Neutrophil (primary cell): ENCODE data around the gene PAGE3.

Experiments used
- H3K27ac ChIP-seq: fragments of 200-600 bp; sonication (generic); 2 replicates; pipeline ENCODE4 v1.5.1; 2016; ENCODE audit warnings: mild to moderate bottlenecking, moderate library complexity
- H3K27me3 ChIP-seq: fragments of 200-600 bp; sonication (generic); 2 replicates; pipeline ENCODE4 v1.6.0; 2016; ENCODE audit warnings: mild to moderate bottlenecking
- H3K36me3 ChIP-seq: fragments of 200-600 bp; sonication (generic); 2 replicates; pipeline ENCODE4 v1.5.1; 2017
- H3K4me1 ChIP-seq, 2 experiments: fragments of 200-600 bp in 1 of 2; sonication (generic) in 1 of 2; 1 replicate in 1 of 2; 2 replicates in 1 of 2; pipeline versions ENCODE4 v1.5.1 to v1.6.1; 2013 to 2016; ENCODE audit warnings: low read depth in 1 of 2, low read length in 1 of 2, mild to moderate bottlenecking in 1 of 2, moderate library complexity in 1 of 2; ENCODE audit not compliant: control insufficient read depth in 1 of 2, insufficient read depth in 1 of 2
- H3K4me3 ChIP-seq, 2 experiments: fragments of 200-600 bp in 1 of 2; sonication (generic) in 1 of 2; 1 replicate in 1 of 2; 2 replicates in 1 of 2; pipeline ENCODE4 v1.5.1; 2013 to 2016; ENCODE audit warnings: low read depth in 1 of 2, low read length in 1 of 2, mild to moderate bottlenecking in 1 of 2, moderate library complexity in 1 of 2
- H3K9me3 ChIP-seq: fragments of 200-600 bp; sonication (generic); 2 replicates; pipeline ENCODE4 v1.5.1; 2016
- CTCF ChIP-seq: fragments of 200-600 bp; sonication (generic); IDR thresholded peaks from 2 replicates; pipeline ENCODE4 v1.5.1; 2016; ENCODE audit warnings: antibody characterized with exemption

The PAGE3 gene, protein sequence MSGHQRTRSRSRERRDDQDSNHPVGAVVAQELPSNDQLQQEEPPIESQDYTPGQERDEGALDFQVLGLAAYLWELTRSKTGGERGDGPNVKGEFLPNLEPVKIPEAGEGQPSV

DNA sequence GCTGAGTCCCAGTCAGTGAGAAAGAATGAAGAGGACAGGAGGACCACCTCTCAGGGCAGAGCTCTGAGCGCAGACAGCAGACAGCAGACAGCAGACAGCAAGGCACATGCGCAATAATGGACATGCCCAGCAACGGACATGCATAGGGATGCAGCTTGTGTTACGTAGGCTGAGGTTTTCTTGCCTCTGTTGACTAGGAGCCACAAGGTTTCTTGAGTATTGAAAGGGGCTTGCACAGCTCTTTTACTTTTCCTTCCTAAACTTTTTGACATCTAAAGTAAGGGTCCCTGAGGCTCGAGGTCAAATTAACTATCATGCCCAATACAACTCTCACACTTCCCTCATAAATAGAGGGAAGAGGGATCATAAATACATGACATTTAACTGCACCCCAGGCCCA lies at the start of gene PAGE3:
TSS of gene PAGE3 (minus strand) at position 101 of the 400 bp plus-strand sequence. CDS start 1,013 bp downstream, outside the sequence.
- TF ChIP-seq CTCF = no peak
- Histone ChIP-seq H3K27ac (no peak within 1 kb of the TSS), H3K4me3 (no peak within 1 kb of the TSS), H3K36me3 (no peaks in the 10 kb centered on the region), H3K9me3 (no peaks in the 10 kb centered on the region), H3K27me3 (no peaks in the 10 kb centered on the region), H3K4me1 (no peaks in the 10 kb centered on the region)

DNA sequence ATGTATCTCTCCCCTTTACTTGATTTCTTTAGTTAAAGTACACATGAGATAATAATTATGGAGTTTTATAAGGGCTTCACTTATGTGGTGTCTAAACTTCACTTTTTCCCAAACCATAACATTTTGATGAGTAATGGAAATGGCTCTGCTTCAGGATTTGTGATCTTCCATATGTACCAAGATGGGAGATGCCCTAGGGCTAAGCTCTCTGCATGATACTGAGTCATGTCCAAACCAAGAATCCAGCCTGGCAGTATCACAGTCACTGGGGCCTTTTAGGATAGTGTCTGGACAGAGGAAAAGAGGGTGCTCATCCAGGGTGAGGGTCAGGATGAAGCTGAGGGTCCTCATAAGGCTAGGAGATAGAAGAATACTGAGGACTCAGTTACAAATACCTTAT lies 47.9 kb upstream of the PAGE3 start:
- Histone ChIP-seq H3K36me3 (no peaks in the 10 kb centered on the region), H3K4me1 (no peaks in the 10 kb centered on the region), H3K4me3 (no peak overlapping the region), H3K27ac (no peak overlapping the region), H3K9me3 (no peaks in the 10 kb centered on the region), H3K27me3 (no peaks in the 10 kb centered on the region)
- TF ChIP-seq CTCF = no peak

GRCh38 chrX:55290963-55291362 lies 26.2 kb upstream of the PAGE3 start:
- TF ChIP-seq CTCF = no peak
- no peaks in the 10 kb centered on the region for H3K36me3 ChIP-seq
- no peaks in the 10 kb centered on the region for H3K9me3 ChIP-seq
- H3K4me1 ChIP-seq = no peaks in the 10 kb centered on the region
- H3K27me3 ChIP-seq = no peaks in the 10 kb centered on the region
- H3K27ac ChIP-seq = no peak overlapping the region
- no peak overlapping the region for H3K4me3 ChIP-seq

- Histone ChIP-seq H3K9me3 (no peaks in the 10 kb centered on the region), H3K4me3 (no peak overlapping the region), H3K27ac (no peak overlapping the region), H3K36me3 (no peaks in the 10 kb centered on the region), H3K4me1 (no peaks in the 10 kb centered on the region), H3K27me3 (no peaks in the 10 kb centered on the region)
- TF ChIP-seq CTCF = no peak
These were observed 15.1 kb upstream of the PAGE3 start for GRCh38 chrX:55279832-55280231.

DNA sequence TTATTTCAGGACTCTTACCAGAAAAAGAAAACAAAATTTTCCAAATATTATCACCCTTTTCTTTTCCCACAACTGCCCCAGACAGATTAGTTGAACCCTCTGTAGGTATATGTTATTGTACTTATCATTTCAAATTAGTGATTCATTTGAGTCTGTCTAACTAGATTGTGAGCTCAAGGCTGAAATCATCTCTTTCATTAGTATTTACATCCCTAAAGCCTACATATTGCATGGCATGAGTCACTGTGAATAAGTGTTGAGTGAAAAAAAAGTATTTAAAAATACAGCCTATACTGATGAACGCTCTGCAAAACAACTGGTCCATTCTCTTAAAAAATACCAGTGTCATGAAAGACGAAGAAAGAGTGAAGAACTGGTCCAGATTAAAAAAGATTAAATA lies 3.9 kb downstream of the PAGE3 start:
- no peak overlapping the region for H3K4me3 ChIP-seq
- H3K27me3 ChIP-seq = no peaks in the 10 kb centered on the region
- H3K36me3 ChIP-seq = no peaks in the 10 kb centered on the region
- H3K9me3 ChIP-seq = no peaks in the 10 kb centered on the region
- TF ChIP-seq CTCF = no peak
- no peak overlapping the region for H3K27ac ChIP-seq
- H3K4me1 ChIP-seq = no peaks in the 10 kb centered on the region

DNA sequence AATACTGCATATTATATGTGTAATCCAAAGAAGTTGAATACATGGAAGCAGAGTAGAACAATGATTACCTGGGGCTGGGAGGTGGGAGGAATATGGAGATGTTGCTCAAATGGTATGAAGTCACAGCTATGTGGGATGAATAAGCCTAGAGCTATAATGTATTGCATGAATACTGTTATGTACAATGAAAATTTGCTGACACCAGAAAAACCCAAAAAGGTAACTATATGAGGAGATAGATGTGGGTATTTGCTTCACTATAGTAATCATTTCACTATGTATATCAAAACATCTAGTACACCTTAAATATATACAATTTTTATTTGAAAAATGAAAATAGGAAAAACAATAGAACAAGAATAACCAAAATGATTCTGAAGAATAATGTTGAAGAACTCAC lies 11.2 kb downstream of the PAGE3 start:
- H3K4me1 ChIP-seq = no peaks in the 10 kb centered on the region
- TF ChIP-seq CTCF = no peak
- H3K27me3 ChIP-seq = no peaks in the 10 kb centered on the region
- H3K27ac ChIP-seq = no peak overlapping the region
- H3K4me3 ChIP-seq = no peak overlapping the region
- H3K36me3 ChIP-seq = no peaks in the 10 kb centered on the region
- H3K9me3 ChIP-seq = no peaks in the 10 kb centered on the region
